Progenitor cell of endocrine pancreas (in vitro differentiated cells): Measurements from ENCODE around the gene WDR88. TPM values are rescaled to one million over a fixed set of nuclear protein-coding genes. Genes with fewer than 3 reads are reported as not detected.

Source experiments
- DNase-seq: peaks from one replicate; pipeline ENCODE4 v3.0.0; 2021; ENCODE audit warnings: low spot score; ENCODE audit not compliant: unreplicated experiment
- H3K27ac Mint-ChIP-seq: 2 replicates; pipeline ENCODE4 v1.8.0; 2021; ENCODE audit warnings: mild to moderate bottlenecking, moderate library complexity, mixed read lengths
- H3K27me3 Mint-ChIP-seq: 2 replicates; pipeline ENCODE4 v1.8.0; 2021; ENCODE audit warnings: mixed read lengths
- H3K36me3 Mint-ChIP-seq: 2 replicates; pipeline ENCODE4 v1.8.0; 2022; ENCODE audit warnings: mixed read lengths; ENCODE audit not compliant: insufficient read depth
- H3K4me1 Mint-ChIP-seq: 2 replicates; pipeline ENCODE4 v1.8.0; 2021; ENCODE audit warnings: low read depth, mixed read lengths
- H3K4me3 Mint-ChIP-seq: 2 replicates; pipeline ENCODE4 v1.8.0; 2021; ENCODE audit warnings: low read depth, mild to moderate bottlenecking, moderate library complexity, mixed read lengths
- H3K9me3 Mint-ChIP-seq: 2 replicates; pipeline ENCODE4 v1.8.0; 2021; ENCODE audit warnings: low read depth, mixed read lengths
- total RNA-seq: library from RNA; stranded (reverse); gene quantifications from 2 replicates; pipeline ENCODE4 v1.2.1, GENCODE V29; 2021
- TF ChIP-seq, protein P1 (sequence below): fragments of 200-600 bp; sonication (generic); IDR thresholded peaks from one replicate; pipeline ENCODE4 v1.5.0; 2021; ENCODE audit warnings: antibody characterized with exemption, mild to moderate bottlenecking; ENCODE audit not compliant: unreplicated experiment

The WDR88 gene
- total RNA-seq, 1 donor from 2014 or later = not detected

GRCh38 chr19:33102893-33103292, 29.0 kb upstream of the WDR88 start:
- Mint-ChIP-seq H3K36me3 (peaks cover 31% of the 10 kb centered on the region), H3K27me3 (no peaks in the 10 kb centered on the region)

DNA sequence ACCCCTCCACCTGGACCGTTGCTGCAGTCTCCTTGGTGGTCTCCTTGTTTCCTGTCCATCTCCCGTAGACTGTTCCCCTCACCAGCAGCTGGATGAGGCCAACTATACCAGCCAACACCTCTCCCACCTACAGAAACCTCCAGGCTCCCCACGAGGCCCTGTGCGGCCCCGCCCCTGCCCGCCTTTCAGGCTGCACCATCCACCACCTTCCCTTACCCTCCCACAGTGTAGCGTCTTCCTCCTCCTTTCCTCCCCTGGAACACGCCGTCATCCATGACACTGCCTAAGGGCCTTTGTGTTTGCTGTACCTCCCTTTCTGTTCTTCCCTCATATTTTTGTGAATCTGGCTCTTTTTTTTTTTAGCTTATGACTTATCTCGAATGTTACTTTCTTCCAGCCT, 23.8 kb upstream of the WDR88 start:
- H3K9me3 Mint-ChIP-seq = no peaks in the 10 kb centered on the region
- no peak for DNase-seq
- no peak overlapping the region for H3K27ac Mint-ChIP-seq
- H3K4me3 Mint-ChIP-seq = no peak overlapping the region
- H3K4me1 Mint-ChIP-seq = no peaks in the 10 kb centered on the region
- TF ChIP-seq, protein P1, sequence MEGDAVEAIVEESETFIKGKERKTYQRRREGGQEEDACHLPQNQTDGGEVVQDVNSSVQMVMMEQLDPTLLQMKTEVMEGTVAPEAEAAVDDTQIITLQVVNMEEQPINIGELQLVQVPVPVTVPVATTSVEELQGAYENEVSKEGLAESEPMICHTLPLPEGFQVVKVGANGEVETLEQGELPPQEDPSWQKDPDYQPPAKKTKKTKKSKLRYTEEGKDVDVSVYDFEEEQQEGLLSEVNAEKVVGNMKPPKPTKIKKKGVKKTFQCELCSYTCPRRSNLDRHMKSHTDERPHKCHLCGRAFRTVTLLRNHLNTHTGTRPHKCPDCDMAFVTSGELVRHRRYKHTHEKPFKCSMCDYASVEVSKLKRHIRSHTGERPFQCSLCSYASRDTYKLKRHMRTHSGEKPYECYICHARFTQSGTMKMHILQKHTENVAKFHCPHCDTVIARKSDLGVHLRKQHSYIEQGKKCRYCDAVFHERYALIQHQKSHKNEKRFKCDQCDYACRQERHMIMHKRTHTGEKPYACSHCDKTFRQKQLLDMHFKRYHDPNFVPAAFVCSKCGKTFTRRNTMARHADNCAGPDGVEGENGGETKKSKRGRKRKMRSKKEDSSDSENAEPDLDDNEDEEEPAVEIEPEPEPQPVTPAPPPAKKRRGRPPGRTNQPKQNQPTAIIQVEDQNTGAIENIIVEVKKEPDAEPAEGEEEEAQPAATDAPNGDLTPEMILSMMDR = no peak
- peaks cover 30% of the 10 kb centered on the region for H3K36me3 Mint-ChIP-seq
- H3K27me3 Mint-ChIP-seq = no peaks in the 10 kb centered on the region

More at GRCh38 chr19:33102893-33103292, 29.0 kb upstream of the WDR88 start:
- TF ChIP-seq, protein P1 = no peak
- DNase-seq = no peak
- Mint-ChIP-seq H3K27ac (no peak overlapping the region), H3K4me1 (peaks cover 10% of the 10 kb centered on the region), H3K4me3 (no peak overlapping the region), H3K9me3 (no peaks in the 10 kb centered on the region)

DNA sequence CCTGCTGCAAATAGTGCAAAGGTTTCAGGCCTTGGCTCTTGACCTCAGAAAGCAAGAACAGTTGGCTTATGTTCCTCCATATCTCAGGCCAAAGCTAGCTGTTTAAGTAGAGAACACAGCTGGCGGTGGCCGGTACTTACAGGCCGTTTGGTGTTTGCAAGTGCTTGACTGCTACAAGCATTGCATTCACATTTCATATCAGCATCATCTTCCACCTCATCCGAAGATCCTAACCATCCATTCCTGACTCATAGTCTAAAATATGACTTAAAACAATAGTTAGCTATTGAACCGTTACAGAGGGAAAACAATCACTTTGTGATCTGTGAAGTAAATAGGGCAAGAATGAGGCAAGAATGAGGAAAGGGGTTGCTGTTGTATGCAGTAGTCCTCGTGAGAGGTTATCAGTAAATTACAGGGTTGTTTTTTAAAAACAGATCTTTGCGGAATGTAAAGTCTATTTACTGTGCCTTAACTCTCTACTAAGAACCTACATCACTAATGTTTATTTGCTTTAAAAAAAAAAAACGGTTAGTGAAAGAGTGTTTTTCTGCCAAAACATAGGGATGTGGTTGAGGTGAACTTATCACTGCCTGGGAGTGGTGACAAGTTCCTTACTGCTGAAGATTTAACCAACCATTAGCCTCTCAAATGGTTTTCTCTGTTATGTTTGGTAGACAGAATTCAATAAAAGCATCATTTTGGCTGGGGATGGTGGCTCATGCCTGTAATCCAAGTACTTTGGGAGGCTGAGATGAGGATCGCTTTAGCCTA, 21.6 kb upstream of the WDR88 start:
- TF ChIP-seq, protein P1 = no peak
- Mint-ChIP-seq H3K36me3 (peaks cover 25% of the 10 kb centered on the region), H3K9me3 (no peaks in the 10 kb centered on the region), H3K4me1 (no peaks in the 10 kb centered on the region), H3K27me3 (no peaks in the 10 kb centered on the region), H3K4me3 (no peak overlapping the region), H3K27ac (no peak overlapping the region)
- no peak for DNase-seq

DNA sequence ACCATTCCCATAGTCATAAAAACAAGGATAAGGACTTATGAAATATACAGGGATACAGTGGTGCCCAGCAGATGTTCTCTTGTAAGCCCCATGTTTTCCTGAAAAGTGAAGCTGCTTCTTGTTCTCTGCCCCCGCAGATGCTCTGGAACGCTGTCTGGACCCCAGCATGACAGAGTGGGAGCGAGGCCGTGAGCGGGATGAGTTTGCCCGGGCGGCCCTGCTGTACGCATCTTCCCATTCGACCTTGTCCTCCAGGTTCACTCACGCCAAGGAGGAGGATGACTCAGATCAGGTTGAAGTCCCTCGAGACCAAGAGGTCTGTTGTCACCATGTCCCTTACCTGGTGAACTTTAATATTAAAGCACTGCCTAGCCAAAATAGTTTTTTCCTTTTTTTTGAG, 20.3 kb upstream of the WDR88 start:
- H3K4me1 Mint-ChIP-seq = no peaks in the 10 kb centered on the region
- no peaks in the 10 kb centered on the region for H3K9me3 Mint-ChIP-seq
- H3K36me3 Mint-ChIP-seq = peaks cover 28% of the 10 kb centered on the region
- H3K27me3 Mint-ChIP-seq = no peaks in the 10 kb centered on the region
- TF ChIP-seq, protein P1 = no peak
- H3K27ac Mint-ChIP-seq = no peak overlapping the region
- DNase-seq = no peak
- no peak overlapping the region for H3K4me3 Mint-ChIP-seq

GRCh38 chr19:33114312-33114711, 17.6 kb upstream of the WDR88 start:
- H3K4me3 Mint-ChIP-seq = no peak overlapping the region
- no peaks in the 10 kb centered on the region for H3K9me3 Mint-ChIP-seq
- no peaks in the 10 kb centered on the region for H3K4me1 Mint-ChIP-seq
- peaks cover 33% of the 10 kb centered on the region for H3K36me3 Mint-ChIP-seq
- TF ChIP-seq, protein P1 = no peak
- H3K27ac Mint-ChIP-seq = no peak overlapping the region
- no peak for DNase-seq
- no peaks in the 10 kb centered on the region for H3K27me3 Mint-ChIP-seq
